Activated naive CD4-positive, alpha-beta T cell treated with Interleukin-2 at 50 U/mL for 16 hours (primary cell): Measurements from ENCODE around the gene SLC25A44.

Source experiments
- DNase-seq: peaks from one replicate; pipeline ENCODE4 v3.0.0-alpha.2; 2020

SLC25A44 gene

DNA sequence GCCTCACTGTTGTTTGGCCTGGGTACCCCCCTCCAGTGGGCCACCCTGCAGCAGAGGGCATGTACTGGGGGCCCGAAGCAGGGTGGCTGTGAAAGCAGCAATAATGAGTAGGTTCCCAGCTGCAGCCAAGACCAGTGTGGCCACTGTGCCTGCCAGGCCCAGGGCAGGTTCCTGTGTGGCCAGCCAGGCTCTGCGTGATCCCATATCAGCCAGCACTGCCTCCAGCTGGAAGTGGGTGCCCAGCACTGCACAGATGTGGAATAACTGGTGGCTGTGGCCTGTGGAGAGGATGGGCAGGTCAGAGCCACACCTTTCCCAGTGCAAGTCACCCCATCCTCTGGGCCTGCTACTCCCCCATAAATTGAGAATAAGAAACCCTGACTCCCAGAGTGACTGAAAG is 50.2 kb downstream of the SLC25A44 start:
- DNase-seq = no peak

DNA sequence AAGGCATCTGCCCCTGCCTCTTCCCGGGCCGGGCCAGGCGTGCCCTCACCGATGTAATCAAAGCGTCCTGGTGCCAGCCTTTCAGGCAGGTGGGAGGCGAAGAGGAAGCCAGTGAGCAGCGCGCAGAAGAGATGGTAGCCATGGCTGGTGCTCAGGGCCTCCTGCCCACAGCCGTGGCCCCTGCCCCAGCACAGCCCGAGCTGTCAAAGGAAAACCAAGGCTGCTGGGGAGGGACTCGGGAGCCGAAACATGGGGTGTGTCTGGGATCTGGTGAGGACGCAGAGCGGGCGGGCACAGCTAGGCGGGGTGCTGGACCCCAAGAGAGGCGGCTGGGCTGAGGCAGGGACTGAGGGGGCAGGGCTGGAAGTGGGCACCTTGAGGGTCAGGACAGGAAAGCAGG is 50.8 kb downstream of the SLC25A44 start:
- no peak for DNase-seq

DNA sequence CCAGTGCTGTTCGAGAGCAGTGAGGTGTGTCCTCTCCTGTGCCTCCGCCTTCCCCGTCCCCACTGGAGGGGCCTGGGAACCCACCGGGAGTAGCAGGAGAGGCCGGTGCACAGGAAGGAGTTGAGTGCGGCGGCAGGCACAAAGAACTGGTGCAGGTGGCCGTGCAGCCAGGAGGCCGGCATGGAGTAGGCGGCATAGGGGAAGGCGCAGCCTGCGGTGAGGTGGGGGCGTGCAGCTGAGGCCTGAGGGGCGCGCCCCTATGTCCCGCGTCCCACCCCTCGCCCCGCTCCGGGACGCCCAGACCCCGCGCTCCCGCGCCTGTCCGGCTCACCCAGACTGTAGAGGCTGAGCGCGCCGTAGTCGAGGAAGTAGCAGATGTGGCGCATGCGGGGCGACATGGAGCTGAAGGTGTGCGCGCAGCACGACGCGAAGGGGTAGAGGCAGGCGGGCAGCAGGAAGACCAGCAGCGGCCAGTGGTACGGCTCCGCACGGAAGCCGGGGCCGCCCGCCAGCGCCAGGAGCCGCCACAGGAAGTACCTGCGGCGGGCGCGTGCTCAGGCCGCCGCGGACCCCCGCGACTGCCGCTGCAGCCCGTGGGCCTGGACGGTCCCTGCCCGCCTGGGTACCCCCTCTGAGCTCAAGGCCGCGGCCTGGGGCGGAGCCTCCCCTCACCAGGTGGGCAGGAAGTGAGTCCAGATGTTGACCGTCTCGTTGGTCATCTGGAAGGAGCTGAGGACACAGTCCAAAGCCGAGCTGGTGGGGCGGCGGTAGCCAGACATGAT is 51.7 kb downstream of the SLC25A44 start:
- peak; percentile 45 for DNase-seq

DNA sequence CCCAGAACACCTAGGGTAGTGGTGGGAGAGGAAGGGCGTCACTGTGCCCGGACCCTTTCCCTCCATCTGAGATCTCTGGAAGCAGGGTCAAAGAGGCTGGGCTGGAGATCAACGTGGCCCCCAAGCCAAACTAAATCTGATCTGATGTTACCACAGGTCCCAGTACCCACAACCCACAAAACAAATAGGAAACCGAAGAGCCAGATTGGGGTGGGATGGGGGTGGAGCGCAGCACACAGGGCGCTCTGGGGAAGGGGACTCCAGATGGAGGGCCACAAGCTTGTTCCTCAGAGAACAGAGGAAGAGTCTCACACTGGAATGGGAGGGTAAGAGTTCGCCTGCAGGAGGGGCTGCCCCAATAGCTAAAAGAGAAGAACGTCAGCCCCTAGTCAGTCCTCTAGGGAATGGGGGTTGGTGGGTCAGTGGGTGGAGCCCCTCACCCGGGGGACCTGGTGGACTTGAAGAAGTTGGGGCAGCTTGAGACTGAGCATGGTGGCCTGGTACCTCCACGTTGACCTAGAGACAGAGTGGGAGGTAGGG is 52.4 kb downstream of the SLC25A44 start:
- DNase-seq = no peak

DNA sequence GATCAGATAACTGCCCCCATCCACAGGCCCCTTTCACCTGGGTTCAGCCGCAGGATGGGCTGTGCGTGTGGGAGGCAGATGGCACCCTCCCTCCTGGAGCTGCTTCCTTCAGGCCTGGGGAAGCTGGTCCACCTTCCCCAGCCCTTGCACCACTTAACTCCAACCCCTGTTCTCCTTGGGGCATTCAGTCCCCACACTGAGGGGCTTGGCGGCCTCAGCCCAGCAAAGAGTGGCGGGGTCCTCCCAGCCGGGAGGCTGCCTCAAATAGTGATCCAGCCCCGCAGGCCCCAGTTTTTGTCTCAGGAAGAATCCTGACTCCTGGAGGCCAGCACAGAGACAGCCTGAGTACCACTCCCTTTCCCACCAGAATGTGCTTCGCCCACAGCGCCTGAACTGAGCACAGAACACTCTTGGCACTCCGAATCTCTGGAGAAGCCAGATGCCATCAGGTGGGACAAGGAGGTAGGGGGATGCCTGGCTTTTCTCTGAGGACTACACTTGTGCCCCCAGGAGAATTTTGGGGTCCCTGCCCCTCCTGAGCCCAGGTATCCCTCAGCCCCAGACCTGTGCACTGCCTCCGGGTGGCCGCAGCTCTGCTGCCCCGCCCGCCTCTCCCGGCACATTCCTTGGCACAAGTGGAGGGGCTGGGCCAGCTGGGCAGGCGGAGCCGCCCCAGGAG is 53.0 kb downstream of the SLC25A44 start:
- no peak for DNase-seq

DNA sequence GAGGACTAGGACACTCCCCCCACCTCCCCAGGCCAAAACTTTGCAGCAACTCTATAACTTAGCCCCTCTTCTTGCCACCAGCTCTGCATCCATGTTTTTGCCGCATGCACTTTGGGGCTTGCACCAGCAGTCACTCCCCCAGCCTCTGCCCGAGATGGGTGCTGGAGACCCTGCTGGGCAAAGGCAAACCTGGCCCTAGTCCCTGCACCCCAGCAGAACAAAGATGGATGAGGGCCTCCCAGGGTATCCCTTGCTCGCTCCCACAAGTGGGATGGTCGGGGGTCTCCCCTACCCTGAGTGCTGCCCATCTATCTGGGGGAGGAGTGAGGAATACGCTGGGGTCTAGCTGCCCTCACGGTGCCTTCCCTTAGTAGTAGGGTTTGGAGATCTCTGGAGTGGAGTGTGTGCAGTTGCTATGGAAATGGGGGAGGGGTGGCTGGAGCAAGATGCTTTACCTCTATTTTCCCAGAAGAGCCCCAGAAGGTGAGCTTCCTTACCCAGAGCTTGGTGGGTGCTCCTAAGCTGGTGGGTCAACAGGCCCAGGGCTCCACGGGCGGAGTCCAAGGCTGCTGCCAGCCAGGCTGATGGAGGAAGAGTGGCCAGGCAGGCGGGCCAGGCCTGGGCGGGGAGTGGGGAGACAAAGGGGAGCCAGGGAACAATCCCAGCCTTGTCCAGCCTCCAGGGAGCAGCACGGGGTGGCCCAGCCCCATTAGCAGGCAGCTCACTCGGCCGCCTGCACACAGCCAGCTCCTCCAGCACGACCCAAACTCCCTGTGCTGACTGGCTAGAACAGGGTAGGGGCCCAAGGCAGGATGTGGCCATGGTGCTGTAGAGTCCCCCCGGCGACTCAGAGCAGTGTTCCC is 53.8 kb downstream of the SLC25A44 start, which contains the start of gene PAQR6:
Gene PAQR6, minus strand, starts transcription at position 597 of the 863 bp plus-strand sequence. CDS start 1,325 bp downstream, outside the sequence.
- no peak for DNase-seq

DNA sequence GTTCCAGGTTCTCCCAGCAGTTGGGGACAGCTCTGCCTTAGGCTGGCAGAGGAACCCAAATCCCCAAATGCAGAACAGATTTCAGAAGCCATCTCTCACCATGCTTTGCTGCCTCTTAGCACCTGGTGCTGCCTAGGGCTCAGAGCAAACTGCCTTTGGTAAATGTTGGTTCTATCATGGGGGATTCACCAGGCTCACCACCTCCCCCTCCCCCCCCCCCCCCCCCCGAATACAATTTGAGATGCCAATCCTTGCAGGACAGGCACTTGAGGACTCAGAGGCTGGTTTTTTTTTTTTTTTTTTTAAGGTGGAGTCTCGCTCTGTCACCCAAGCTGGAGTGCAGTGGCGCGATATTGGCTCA is 54.4 kb downstream of the SLC25A44 start:
- no peak for DNase-seq

DNA sequence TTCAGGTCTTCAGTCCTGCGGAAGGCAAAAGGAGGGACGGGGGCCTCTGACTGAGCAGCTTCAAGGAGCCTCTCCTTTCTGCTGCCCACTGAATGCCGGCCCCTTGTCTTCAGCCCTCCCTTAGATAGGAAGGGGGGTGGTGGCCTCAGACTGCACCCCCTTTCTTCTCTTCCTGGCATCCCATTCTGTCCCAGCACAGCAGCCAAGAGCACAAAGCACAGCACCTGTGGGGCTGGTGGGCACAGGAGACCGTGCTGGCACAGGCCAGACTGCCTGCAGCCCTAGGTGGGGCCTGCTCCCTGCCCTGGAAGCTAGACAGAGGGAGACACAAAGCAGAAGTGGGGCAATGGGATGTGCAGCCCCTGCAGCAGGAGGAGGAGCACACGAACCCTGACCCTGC is 55.7 kb downstream of the SLC25A44 start:
- DNase-seq = no peak

DNA sequence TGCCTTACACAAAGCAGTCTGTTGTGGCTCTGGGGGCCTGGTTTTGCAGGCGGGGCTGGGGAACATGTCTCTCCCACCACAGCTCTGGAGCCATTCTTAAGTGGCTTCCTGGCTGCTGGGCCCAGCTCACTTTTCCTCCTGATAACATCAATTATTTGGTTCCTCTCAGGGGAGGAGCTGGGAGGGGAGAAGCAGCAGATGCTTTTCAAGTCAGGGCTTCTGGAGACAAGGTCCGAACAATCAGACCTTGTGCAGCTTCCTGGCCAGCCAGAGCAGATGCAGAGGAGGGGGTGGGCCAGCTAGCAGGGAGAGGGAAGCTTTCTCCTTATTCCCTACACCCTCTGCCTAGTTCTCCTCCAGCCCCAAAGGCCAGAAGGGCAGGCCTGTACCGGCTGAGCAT is 57.6 kb downstream of the SLC25A44 start:
- DNase-seq = no peak

DNA sequence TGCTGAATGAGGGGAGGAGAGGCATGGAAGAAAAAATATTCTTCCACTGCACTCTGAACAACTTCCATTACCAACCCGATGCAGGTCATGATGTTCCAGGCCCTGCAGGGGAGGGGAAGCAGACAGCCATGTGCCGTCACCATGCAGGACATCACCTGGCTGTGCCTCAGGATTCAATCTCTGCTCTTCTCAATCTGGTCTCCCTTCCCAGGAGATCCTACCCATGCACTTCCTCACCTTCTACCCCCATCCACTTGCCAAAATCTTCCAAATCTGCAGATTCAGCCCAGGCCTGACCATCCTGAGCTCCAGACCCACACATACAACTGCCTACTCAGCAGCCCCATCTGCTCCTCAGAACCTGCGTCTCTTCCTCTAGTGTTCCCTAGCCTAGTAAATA is 59.7 kb downstream of the SLC25A44 start:
- DNase-seq = no peak

DNA sequence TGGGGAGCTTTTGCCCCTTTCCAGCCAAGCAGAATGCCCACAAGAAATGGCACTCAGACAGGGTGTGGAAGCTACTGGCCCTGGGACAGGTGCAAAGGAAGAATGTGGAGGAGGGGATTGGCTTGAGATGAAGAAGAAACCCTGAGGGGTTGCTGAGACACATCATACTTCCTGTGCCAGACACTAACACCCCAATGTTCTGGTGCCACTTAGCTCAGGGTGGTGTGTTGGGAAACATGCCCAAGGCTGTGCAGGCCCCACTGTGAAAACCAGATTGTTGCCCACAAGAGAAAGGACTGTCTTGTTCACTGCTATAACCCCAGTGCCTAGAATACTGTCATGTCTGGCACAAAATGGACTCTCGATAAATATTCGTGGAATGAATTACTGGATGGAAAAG is 63.8 kb downstream of the SLC25A44 start:
- DNase-seq = no peak

DNA sequence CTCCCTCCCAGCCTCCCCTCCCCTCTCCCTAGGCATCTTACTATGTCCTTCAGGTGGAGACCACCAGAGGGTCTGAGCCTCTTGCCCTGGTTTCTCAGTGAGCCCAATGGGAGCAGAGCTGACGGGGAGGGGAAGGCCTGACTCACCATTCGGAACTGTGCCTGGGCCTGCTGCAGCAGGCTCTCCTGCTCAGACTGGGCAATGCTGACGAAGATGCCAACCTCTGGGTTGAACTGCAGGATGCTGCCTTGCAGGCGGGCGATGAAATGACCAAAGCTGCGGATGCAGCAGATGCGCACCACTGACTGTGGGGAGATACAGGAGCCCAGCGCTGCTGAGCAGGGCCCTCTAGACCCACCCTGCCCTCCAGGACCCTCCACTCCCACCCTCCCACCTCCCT is 65.0 kb downstream of the SLC25A44 start:
- no peak for DNase-seq

DNA sequence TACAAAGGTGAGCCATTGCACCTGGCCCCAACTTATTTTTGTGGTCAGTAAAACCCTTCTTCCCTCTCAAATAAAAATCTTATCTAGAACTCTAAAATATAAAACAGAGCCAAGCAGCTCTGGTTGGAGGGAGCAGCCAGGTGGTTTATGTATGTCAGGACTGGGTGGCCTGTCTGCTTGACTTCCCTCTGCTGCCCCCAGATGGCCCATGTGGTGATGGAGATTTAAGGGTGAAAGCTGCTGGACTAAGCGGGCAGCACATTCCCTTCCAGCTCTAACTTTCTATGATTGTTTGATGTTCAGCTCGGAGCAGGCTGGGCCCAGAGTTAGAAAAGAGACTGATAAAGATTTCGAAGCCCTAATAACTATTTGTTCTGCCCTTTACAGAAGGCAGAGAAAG is 65.9 kb downstream of the SLC25A44 start:
- DNase-seq = no peak

DNA sequence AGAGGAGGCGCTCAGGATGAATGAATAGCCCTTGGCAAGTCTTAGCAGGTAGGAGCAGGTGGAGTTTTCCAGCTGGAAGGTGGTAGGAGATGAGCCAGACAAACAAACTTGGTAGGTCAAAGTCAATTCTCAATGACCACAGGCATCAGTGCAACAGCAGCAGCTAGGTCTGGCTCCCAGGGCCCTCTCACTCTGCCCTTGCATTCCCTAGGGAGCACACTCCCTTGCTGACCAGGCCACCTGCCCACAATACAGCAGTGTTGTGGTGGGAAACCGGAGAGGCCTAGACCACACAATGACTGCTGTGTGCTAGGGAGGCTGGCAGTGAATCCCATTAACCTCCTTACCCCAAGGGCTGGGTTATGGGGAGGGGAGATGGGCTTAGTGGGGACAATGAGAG is 67.0 kb downstream of the SLC25A44 start:
- no peak for DNase-seq
